ENCODE results near the gene DPEP3.
A peak's percentile ranks its signal among the peaks of the same experiment; 100 is the strongest.

The DPEP3 gene

GRCh38 chr16:67965668-67966548 is 14.4 kb downstream of the DPEP3 start:
- Histone ChIP-seq H3K9ac (ENCODE audit: low read length in 2 of 2) (peak overlapping the region; percentile 95), H3K27me3 (ENCODE audit: control insufficient read depth in 1 of 2, insufficient read depth in 2 of 2, low read length in 2 of 2) (no peaks in the 10 kb centered on the region), H3K9me3 (ENCODE audit: control insufficient read depth in 2 of 2, low read length in 2 of 2) (no peaks in the 10 kb centered on the region), H3K4me1 (ENCODE audit: control insufficient read depth, insufficient read depth, low read length) (peaks cover 65% of the 10 kb centered on the region), H3K36me3 (ENCODE audit: control insufficient read depth in 2 of 2, insufficient read depth in 2 of 2, low read length in 2 of 2) (peaks cover 19 to 24% of the 10 kb centered on the region in 2 donors), H3K4me3 (ENCODE audit: low read length in 2 of 2) (peak overlapping the region; percentile 33 to 96), H3K27ac (ENCODE audit: low read length) (peak overlapping the region; percentile 89)

- peaks cover 28 to 35% of the 10 kb centered on the region in 2 donors for H3K36me3 ChIP-seq (ENCODE audit: control insufficient read depth in 2 of 2, insufficient read depth in 2 of 2, low read length in 2 of 2)
- no peaks in the 10 kb centered on the region for H3K27me3 ChIP-seq (ENCODE audit: control insufficient read depth in 1 of 2, insufficient read depth in 2 of 2, low read length in 2 of 2)
- H3K27ac ChIP-seq (ENCODE audit: low read length) = peak overlapping the region; percentile 89
- no peaks in the 10 kb centered on the region for H3K9me3 ChIP-seq (ENCODE audit: control insufficient read depth in 2 of 2, low read length in 2 of 2)
- peaks cover 75% of the 10 kb centered on the region for H3K4me1 ChIP-seq (ENCODE audit: control insufficient read depth, insufficient read depth, low read length)
- peak overlapping the region in 1 of 2 donors; percentile 14 for H3K9ac ChIP-seq (ENCODE audit: low read length in 2 of 2)
- peak overlapping the region in 1 of 2 donors; percentile 29 for H3K4me3 ChIP-seq (ENCODE audit: low read length in 2 of 2)
These were observed 15.7 kb downstream of the DPEP3 start for GRCh38 chr16:67964477-67965131.

- no peaks in the 10 kb centered on the region for H3K27me3 ChIP-seq (ENCODE audit: control insufficient read depth in 1 of 2, insufficient read depth in 2 of 2, low read length in 2 of 2)
- peak overlapping the region; percentile 31 for H3K27ac ChIP-seq (ENCODE audit: low read length)
- no peak overlapping the region for H3K4me3 ChIP-seq (ENCODE audit: low read length in 2 of 2)
- no peaks in the 10 kb centered on the region for H3K9me3 ChIP-seq (ENCODE audit: control insufficient read depth in 2 of 2, low read length in 2 of 2)
- peaks cover 36 to 43% of the 10 kb centered on the region in 2 donors for H3K36me3 ChIP-seq (ENCODE audit: control insufficient read depth in 2 of 2, insufficient read depth in 2 of 2, low read length in 2 of 2)
- H3K4me1 ChIP-seq (ENCODE audit: control insufficient read depth, insufficient read depth, low read length) = peaks cover 78% of the 10 kb centered on the region
- no peak overlapping the region for H3K9ac ChIP-seq (ENCODE audit: low read length in 2 of 2)
These were observed 16.5 kb downstream of the DPEP3 start for GRCh38 chr16:67963662-67964321.

GRCh38 chr16:67963292-67963661 is 17.0 kb downstream of the DPEP3 start:
- Histone ChIP-seq H3K4me3 (ENCODE audit: low read length in 2 of 2) (peak overlapping the region in 1 of 2 donors; percentile 40), H3K9me3 (ENCODE audit: control insufficient read depth in 2 of 2, low read length in 2 of 2) (no peaks in the 10 kb centered on the region), H3K27me3 (ENCODE audit: control insufficient read depth in 1 of 2, insufficient read depth in 2 of 2, low read length in 2 of 2) (no peaks in the 10 kb centered on the region), H3K36me3 (ENCODE audit: control insufficient read depth in 2 of 2, insufficient read depth in 2 of 2, low read length in 2 of 2) (peaks cover 40 to 48% of the 10 kb centered on the region in 2 donors), H3K27ac (ENCODE audit: low read length) (peak overlapping the region; percentile 31), H3K9ac (ENCODE audit: low read length in 2 of 2) (peak overlapping the region in 1 of 2 donors; percentile 4), H3K4me1 (ENCODE audit: control insufficient read depth, insufficient read depth, low read length) (peaks cover 81% of the 10 kb centered on the region)

GRCh38 chr16:67962135-67962534 is 18.2 kb downstream of the DPEP3 start:
- H3K9me3 ChIP-seq (ENCODE audit: control insufficient read depth in 2 of 2, low read length in 2 of 2) = no peaks in the 10 kb centered on the region
- peaks cover 77% of the 10 kb centered on the region for H3K4me1 ChIP-seq (ENCODE audit: control insufficient read depth, insufficient read depth, low read length)
- no peak overlapping the region for H3K4me3 ChIP-seq (ENCODE audit: low read length in 2 of 2)
- no peaks in the 10 kb centered on the region for H3K27me3 ChIP-seq (ENCODE audit: control insufficient read depth in 1 of 2, insufficient read depth in 2 of 2, low read length in 2 of 2)
- H3K36me3 ChIP-seq (ENCODE audit: control insufficient read depth in 2 of 2, insufficient read depth in 2 of 2, low read length in 2 of 2) = peaks cover 46 to 58% of the 10 kb centered on the region in 2 donors
- H3K9ac ChIP-seq (ENCODE audit: low read length in 2 of 2) = no peak overlapping the region
- H3K27ac ChIP-seq (ENCODE audit: low read length) = peak overlapping the region; percentile 18

- peaks cover 46 to 59% of the 10 kb centered on the region in 2 donors for H3K36me3 ChIP-seq (ENCODE audit: control insufficient read depth in 2 of 2, insufficient read depth in 2 of 2, low read length in 2 of 2)
- H3K9ac ChIP-seq (ENCODE audit: low read length in 2 of 2) = no peak overlapping the region
- peak overlapping the region; percentile 49 for H3K27ac ChIP-seq (ENCODE audit: low read length)
- H3K4me3 ChIP-seq (ENCODE audit: low read length in 2 of 2) = no peak overlapping the region
- H3K27me3 ChIP-seq (ENCODE audit: control insufficient read depth in 1 of 2, insufficient read depth in 2 of 2, low read length in 2 of 2) = no peaks in the 10 kb centered on the region
- H3K4me1 ChIP-seq (ENCODE audit: control insufficient read depth, insufficient read depth, low read length) = peaks cover 71% of the 10 kb centered on the region
- no peaks in the 10 kb centered on the region for H3K9me3 ChIP-seq (ENCODE audit: control insufficient read depth in 2 of 2, low read length in 2 of 2)
These were observed 18.7 kb downstream of the DPEP3 start for GRCh38 chr16:67961551-67961957.

GRCh38 chr16:67959536-67960329 is 20.6 kb downstream of the DPEP3 start:
- Histone ChIP-seq H3K4me3 (ENCODE audit: low read length in 2 of 2) (peak overlapping the region in 1 of 2 donors; percentile 22), H3K27ac (ENCODE audit: low read length) (peak overlapping the region; percentile 46), H3K4me1 (ENCODE audit: control insufficient read depth, insufficient read depth, low read length) (peaks cover 53% of the 10 kb centered on the region), H3K9ac (ENCODE audit: low read length in 2 of 2) (peak overlapping the region in 1 of 2 donors; percentile 36), H3K9me3 (ENCODE audit: control insufficient read depth in 2 of 2, low read length in 2 of 2) (no peaks in the 10 kb centered on the region), H3K36me3 (ENCODE audit: control insufficient read depth in 2 of 2, insufficient read depth in 2 of 2, low read length in 2 of 2) (peaks cover 52 to 66% of the 10 kb centered on the region in 2 donors), H3K27me3 (ENCODE audit: control insufficient read depth in 1 of 2, insufficient read depth in 2 of 2, low read length in 2 of 2) (no peaks in the 10 kb centered on the region)

- Histone ChIP-seq H3K27ac (ENCODE audit: low read length) (no peak overlapping the region), H3K4me3 (ENCODE audit: low read length in 2 of 2) (no peak overlapping the region), H3K9me3 (ENCODE audit: control insufficient read depth in 2 of 2, low read length in 2 of 2) (no peaks in the 10 kb centered on the region), H3K4me1 (ENCODE audit: control insufficient read depth, insufficient read depth, low read length) (peaks cover 39% of the 10 kb centered on the region), H3K27me3 (ENCODE audit: control insufficient read depth in 1 of 2, insufficient read depth in 2 of 2, low read length in 2 of 2) (no peaks in the 10 kb centered on the region), H3K9ac (ENCODE audit: low read length in 2 of 2) (no peak overlapping the region), H3K36me3 (ENCODE audit: control insufficient read depth in 2 of 2, insufficient read depth in 2 of 2, low read length in 2 of 2) (peaks cover 62 to 67% of the 10 kb centered on the region in 2 donors)
These were observed 22.7 kb downstream of the DPEP3 start for GRCh38 chr16:67957622-67958021.

- Histone ChIP-seq H3K9ac (ENCODE audit: low read length in 2 of 2) (no peak overlapping the region), H3K27ac (ENCODE audit: low read length) (peak overlapping the region; percentile 11), H3K27me3 (ENCODE audit: control insufficient read depth in 1 of 2, insufficient read depth in 2 of 2, low read length in 2 of 2) (no peaks in the 10 kb centered on the region), H3K9me3 (ENCODE audit: control insufficient read depth in 2 of 2, low read length in 2 of 2) (no peaks in the 10 kb centered on the region), H3K36me3 (ENCODE audit: control insufficient read depth in 2 of 2, insufficient read depth in 2 of 2, low read length in 2 of 2) (peaks cover 53 to 62% of the 10 kb centered on the region in 2 donors), H3K4me1 (ENCODE audit: control insufficient read depth, insufficient read depth, low read length) (peaks cover 28% of the 10 kb centered on the region), H3K4me3 (ENCODE audit: low read length in 2 of 2) (no peak overlapping the region)
These were observed 25.7 kb downstream of the DPEP3 start for GRCh38 chr16:67954421-67955196.
